ENCODE data around the gene B3GALNT2. TPM values are rescaled to one million over a fixed set of nuclear protein-coding genes. Genes with fewer than 3 reads are reported as not detected.
"Not testable (repeated sequence)": the region's sequence is repeated elsewhere in the genome, so short reads cannot be mapped to it uniquely, and the experiment has no call there.

The B3GALNT2 gene
- total RNA-seq, 4 donors from 2014 or later = 17.5 to 30.4 (median 23.2) TPM

DNA sequence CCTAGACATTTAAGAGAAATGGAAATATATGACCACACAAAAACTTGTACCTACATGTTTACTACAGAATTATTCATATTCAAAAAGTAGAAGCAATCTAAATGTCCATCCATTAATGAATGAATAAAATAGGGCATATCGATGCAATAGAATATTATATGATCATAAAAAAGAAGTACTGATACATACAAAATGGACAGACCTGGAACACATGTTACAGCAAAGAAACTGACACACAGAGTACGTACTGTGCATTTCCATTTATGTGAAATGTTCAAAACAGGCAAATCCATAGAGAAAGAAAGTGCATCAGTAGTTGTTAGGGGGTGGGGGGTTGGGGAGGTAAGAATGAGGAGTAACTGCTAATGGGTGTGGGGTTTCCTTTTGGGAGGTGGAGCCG, 39.2 kb downstream of the B3GALNT2 start:
- TF ChIP-seq CTCF (IDR thresholded peaks at IDR 0.05) = no peak
- no peak for DNase-seq (ENCODE audit: low spot score)
- ATAC-seq (ENCODE audit: low FRiP score) = no peak

DNA sequence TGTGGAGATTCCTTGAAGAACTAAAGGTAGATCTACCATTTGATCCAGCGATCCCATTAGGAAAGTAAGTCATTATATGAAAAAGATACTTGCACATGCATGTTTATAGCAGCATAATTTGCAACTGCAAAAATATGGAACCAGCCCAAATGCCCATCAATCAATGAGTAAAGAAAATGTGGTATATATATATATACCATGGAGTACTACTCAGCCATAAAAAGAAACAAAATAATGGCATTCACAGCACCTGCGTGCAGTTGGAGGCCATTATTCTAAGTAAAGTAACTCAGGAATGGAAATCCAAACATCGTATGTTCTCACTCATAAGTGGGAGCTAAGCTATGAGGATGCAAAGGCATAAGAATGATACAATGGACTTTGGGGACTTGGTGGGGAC, 41.4 kb downstream of the B3GALNT2 start:
- DNase-seq (ENCODE audit: low spot score); ATAC-seq (ENCODE audit: low FRiP score): not testable (repeated sequence)

DNA sequence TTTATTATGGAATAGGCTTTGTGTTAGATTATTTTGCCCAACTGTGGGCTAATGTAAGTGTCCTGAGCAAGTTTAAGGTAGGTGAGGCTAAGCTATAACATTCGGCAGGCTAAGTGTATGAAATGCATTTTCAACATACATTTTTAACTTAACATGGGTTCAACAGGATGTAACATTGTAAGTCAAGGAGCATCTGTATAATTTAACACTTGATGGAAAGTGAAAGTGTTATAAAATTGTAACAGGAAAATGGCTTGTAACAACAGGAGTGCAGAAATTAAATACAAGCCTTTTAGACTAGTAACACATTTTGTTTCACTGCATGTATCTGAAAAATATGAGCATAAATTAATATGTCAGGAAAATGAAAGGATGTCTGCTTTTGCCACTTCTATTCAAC, 42.3 kb downstream of the B3GALNT2 start:
- no peak for TF ChIP-seq CTCF (IDR thresholded peaks at IDR 0.05)
- no peak for DNase-seq (ENCODE audit: low spot score)
- ATAC-seq (ENCODE audit: low FRiP score) = no peak

DNA sequence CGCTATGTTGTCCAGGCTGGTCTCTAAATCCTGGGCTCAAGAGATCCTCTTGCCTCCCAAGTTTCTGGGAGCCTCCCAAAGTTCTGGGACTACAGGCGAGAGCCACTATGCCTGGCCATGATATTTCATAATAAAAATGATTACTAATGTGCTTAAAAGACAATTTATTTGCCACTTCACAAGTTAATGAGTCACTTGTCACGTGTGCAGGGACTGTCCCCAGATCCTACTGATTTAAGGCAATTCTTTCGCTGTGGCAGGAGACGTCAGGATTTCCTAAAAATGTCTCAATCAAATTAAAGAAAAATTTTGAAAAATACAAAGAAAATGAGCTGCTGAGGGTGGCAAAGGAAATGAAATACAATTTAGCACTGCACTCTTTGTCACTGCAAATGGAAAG, 43.5 kb downstream of the B3GALNT2 start:
- no peak for TF ChIP-seq CTCF (IDR thresholded peaks at IDR 0.05)
- DNase-seq (ENCODE audit: low spot score) (no peak), ATAC-seq (ENCODE audit: low FRiP score) (no peak)

GRCh38 chr1:235457856-235458255, 46.4 kb downstream of the B3GALNT2 start:
- not testable (repeated sequence) for DNase-seq (ENCODE audit: low spot score); ATAC-seq (ENCODE audit: low FRiP score)

DNA sequence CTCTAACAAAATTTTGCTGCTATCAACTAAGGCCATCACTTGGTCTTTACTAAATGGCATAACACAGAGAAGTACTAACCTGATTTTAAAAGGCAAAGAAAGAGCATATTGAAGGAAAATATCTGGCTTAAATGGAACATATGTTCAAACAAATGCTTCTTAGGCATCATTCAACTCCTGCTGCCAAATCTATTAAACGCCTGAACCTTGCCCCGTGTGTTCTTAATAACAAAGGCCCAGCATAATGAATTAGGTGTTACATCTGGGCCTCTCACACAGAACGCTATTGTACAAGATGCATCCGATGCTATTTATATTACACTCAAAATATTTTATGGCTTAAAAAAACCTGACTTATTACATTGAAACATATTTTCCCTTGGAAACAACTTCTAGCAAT, 48.4 kb downstream of the B3GALNT2 start:
- no peak for DNase-seq (ENCODE audit: low spot score)
- ATAC-seq (ENCODE audit: low FRiP score) = no peak
- TF ChIP-seq CTCF (IDR thresholded peaks at IDR 0.05) = no peak

- no peak for DNase-seq (ENCODE audit: low spot score)
- TF ChIP-seq CTCF (IDR thresholded peaks at IDR 0.05) = no peak
- no peak for ATAC-seq (ENCODE audit: low FRiP score)
These were observed 49.2 kb downstream of the B3GALNT2 start for GRCh38 chr1:235455097-235455496.

DNA sequence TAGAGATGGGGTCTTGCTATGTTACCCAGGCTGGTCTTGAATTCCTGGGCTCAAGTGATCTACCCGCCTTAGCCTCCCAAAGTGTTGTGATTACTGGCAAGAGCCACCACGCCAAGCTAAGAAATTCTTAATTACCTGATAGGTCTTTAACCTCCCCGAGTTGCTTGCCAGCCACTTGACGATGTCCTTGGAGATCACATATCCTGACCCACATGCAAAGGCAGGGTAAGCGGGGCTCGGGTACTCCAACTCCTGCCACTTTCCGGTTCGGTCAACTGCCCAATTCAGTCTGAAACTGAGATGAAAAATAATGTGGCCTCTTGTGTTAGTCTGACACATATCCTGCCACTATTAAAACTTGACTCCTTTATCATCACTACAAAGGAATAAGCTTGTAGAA, 50.2 kb downstream of the B3GALNT2 start:
- ATAC-seq (ENCODE audit: low FRiP score) (no peak), DNase-seq (ENCODE audit: low spot score) (no peak)
- no peak for TF ChIP-seq CTCF (IDR thresholded peaks at IDR 0.05)
